Lung (tissue), 12 donors: Measurements from ENCODE around the gene RC3H1. TPM values are rescaled to one million over a fixed set of nuclear protein-coding genes. Genes with fewer than 3 reads are reported as not detected.

Experiments used
- ATAC-seq: fragments of 200-7000 bp; cut with Tn5 transposase; one replicate; pipeline ENCODE4 v1.9.1; 2020; ENCODE audit warnings: moderate number of reproducible peaks; ENCODE audit not compliant: insufficient read depth, low FRiP score
- DNase-seq, 3 donors: peaks; one replicate each; pipeline ENCODE4 v3.0.0-alpha.2; 2013 to 2017
- H3K27ac ChIP-seq, 2 donors: one replicate each; pipeline ENCODE4 v1.5.1; 2013; ENCODE audit warnings: mild to moderate bottlenecking in 2 of 2, moderate library complexity in 2 of 2, control low read depth in 1 of 2, inconsistent platforms in 1 of 2, low read depth in 1 of 2, low read length in 1 of 2
- H3K27me3 ChIP-seq, 3 donors: one replicate each; pipeline ENCODE4 v1.5.1; 2013; ENCODE audit warnings: low read length in 2 of 3; ENCODE audit not compliant: control insufficient read depth in 3 of 3, insufficient read depth in 3 of 3
- H3K36me3 ChIP-seq, 4 donors: one replicate each; pipeline ENCODE4 v1.5.1; 2013; ENCODE audit warnings: low read length in 4 of 4, mild to moderate bottlenecking in 1 of 4, moderate library complexity in 1 of 4; ENCODE audit not compliant: control insufficient read depth in 4 of 4, insufficient read depth in 4 of 4
- H3K4me1 ChIP-seq, 5 donors: one replicate each; pipeline ENCODE4 v1.5.1; 2013; ENCODE audit warnings: low read length in 5 of 5, mild to moderate bottlenecking in 2 of 5, moderate library complexity in 1 of 5; ENCODE audit not compliant: control insufficient read depth in 5 of 5, insufficient read depth in 5 of 5
- H3K4me3 ChIP-seq: one replicate; pipeline ENCODE4 v1.5.1; 2013; ENCODE audit warnings: mild to moderate bottlenecking, control low read depth, moderate library complexity
- H3K9ac ChIP-seq, 2 donors: one replicate each; pipeline ENCODE4 v1.5.1; 2013; ENCODE audit warnings: low read length in 2 of 2, control low read depth in 1 of 2; ENCODE audit not compliant: insufficient read depth in 1 of 2
- H3K9me3 ChIP-seq, 4 donors: one replicate each; pipeline ENCODE4 v1.5.1; 2013; ENCODE audit warnings: low read length in 3 of 4, mild to moderate bottlenecking in 1 of 4, moderate library complexity in 1 of 4; ENCODE audit not compliant: control insufficient read depth in 4 of 4, insufficient read depth in 3 of 4
- CTCF ChIP-seq: IDR thresholded peaks from 2 replicates; pipeline ENCODE4 v1.5.1; 2012; ENCODE audit warnings: mild to moderate bottlenecking; ENCODE audit errors: control extremely low read depth, extremely low read depth
- WGBS, 2 donors: extraction: QIAGEN DNeasy Blood & Tissue Kit; methylation state at CpG; one replicate each; pipeline ENCODE4 v1.1.7; 2013; 5-methylcytosine and 5-hydroxymethylcytosine counted together
- polyA plus RNA-seq, 2 donors: library from polyadenylated mRNA; stranded (reverse); fragments of 200-250 nt; gene quantifications; one replicate each; pipeline ENCODE4 v1.2.1, GENCODE V29; 2013
- total RNA-seq, 2 donors: library from RNA; depleted of rRNA in 1 of 2; stranded (reverse); fragments of >200 nt in 1 of 2; gene quantifications; one replicate each; pipeline ENCODE4 v1.2.1, GENCODE V29; 2014 to 2021
- donor health status: control.
- donor health status: control.
- donor health status: Bipolar disorder and iron deficiency.
- donor health status: healthy.
- donor health status: DM: yes; HTN: yes; CAD: no.

The RC3H1 gene
- total and polyA plus RNA-seq, 4 donors, result 3.8 to 51.5 (median 17.1) TPM

DNA sequence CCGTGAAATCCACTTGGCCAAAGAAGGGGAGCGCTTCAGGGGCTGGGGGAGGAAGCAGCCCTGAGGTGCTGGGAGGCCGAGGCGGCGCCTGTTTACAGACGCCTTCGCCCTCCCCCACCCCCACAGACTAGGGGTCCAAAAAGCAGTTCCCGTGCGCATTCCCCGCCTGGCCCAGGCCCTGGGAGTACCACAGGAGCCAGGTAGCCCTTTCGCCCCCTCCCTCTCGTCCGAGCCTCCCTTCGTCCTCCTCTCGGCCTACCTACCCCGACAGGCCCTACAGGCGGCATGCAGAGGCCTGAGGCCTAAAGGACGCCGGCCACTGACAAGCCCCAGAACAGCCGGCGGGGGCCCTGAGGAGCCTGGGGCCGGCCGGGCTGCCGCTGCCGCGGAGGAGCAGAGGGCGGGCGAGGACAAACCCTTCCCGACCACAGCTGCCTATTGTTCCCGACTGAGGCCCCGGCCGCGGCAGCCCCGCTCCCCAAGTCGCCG lies 522 bp downstream of the RC3H1 start:
- WGBS, 2 donors, result 0% methylated on average over 33 to 36 of the region's 36 CpGs
- Histone ChIP-seq H3K27me3 (no peaks in the 10 kb centered on the region), H3K4me1 (peaks cover 0 to 41% (median 10%) of the 10 kb centered on the region in 5 donors), H3K9ac (peak overlapping the region; percentile 80 to 93), H3K27ac (peak overlapping the region; percentile 96 to 98), H3K4me3 (peak overlapping the region; percentile 72), H3K9me3 (no peaks in the 10 kb centered on the region), H3K36me3 (peaks cover 0 to 4% (median 0%) of the 10 kb centered on the region in 4 donors)
- ATAC-seq, result peak; percentile 60
- no peak for TF ChIP-seq CTCF
- peak in 2 of 3 donors; percentile 63 to 70 for DNase-seq

DNA sequence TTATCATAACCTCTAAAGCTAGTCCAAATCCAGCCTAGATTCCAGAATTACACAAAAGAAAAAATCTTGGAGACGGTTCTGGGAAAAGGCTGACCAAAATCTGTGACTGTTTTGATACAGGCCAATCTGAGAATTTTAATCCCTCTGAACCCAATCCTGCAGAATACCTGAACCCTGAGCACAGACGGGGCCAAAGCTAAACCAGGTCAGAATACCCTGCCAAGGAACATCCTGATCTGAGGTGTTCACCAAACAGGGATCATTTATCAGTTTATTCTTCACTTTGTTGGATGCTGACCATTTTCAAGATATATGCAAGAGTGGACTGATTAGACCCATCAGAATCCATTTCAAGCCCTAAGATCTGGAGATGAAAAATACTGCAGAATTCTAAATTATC lies 3.6 kb downstream of the RC3H1 start:
- 63 to 80% methylated on average over 2 of the region's 2 CpGs for WGBS, 2 donors
- ATAC-seq, result no peak

DNA sequence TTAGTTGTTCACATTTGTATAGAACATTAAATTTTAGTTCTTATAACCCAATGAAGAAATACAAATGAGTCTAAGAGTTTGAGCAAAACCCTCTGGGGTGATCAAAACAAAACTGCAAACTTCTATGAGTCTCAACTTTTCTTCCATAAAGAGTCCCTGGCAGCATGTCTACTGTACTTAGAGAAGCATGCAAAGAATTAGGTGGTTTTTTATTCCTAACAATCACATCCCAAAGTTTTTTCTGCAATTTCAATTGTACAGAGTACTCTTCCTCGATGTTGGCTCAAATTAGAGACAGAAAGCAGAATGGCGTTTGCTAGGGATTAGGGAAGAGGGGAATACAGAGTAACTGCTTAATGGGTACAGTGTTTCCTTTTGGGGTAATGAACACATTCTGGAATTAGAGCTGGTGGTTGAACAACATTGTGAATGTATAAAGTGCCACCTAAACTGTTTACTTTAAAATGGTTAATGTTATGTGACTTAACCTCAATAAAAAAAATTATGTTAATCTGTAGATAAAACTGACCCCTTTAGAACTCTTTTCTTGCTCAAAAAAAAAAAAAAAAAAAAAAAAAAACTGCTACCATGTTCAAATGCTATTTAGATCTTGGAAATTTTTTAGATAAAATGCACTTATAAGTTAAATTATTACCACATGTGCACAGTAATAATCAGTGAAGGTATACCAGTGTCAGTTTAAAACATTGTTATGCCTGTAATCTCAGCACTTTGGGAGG lies 4.8 kb downstream of the RC3H1 start:
- no peak for TF ChIP-seq CTCF

More for the DNA sequence above, 3.6 kb downstream of the RC3H1 start:
- TF ChIP-seq CTCF, result no peak
- no peak for DNase-seq
- Histone ChIP-seq H3K27me3 (no peaks in the 10 kb centered on the region), H3K36me3 (peaks cover 0 to 4% (median 0%) of the 10 kb centered on the region in 4 donors), H3K27ac (no peak overlapping the region), H3K4me1 (peaks cover 0 to 39% (median 9%) of the 10 kb centered on the region in 5 donors), H3K4me3 (no peak overlapping the region), H3K9me3 (no peaks in the 10 kb centered on the region), H3K9ac (no peak overlapping the region)

More for the DNA sequence above, 4.8 kb downstream of the RC3H1 start:
- 37 to 60% methylated on average over 2 of the region's 2 CpGs for WGBS, 2 donors
- Histone ChIP-seq H3K36me3 (peaks cover 0 to 4% (median 0%) of the 10 kb centered on the region in 4 donors), H3K4me1 (peaks cover 0 to 30% (median 2%) of the 10 kb centered on the region in 5 donors), H3K4me3 (no peak overlapping the region), H3K9me3 (no peaks in the 10 kb centered on the region), H3K27ac (no peak overlapping the region), H3K9ac (no peak overlapping the region), H3K27me3 (no peaks in the 10 kb centered on the region)
- ATAC-seq, result no peak
- no peak for DNase-seq
